GM19463 (cell line): ENCODE data around the gene OR13A1.
"Not testable (repeated sequence)": the region's sequence is repeated elsewhere in the genome, so short reads cannot be mapped to it uniquely, and the experiment has no call there.

ENCODE experiments used
- ATAC-seq: cut with Tn5 transposase; IDR thresholded peaks from one replicate; pipeline ENCODE4 v1.9.1; 2021; ENCODE audit warnings: mild to moderate bottlenecking, moderate library complexity; ENCODE audit not compliant: unreplicated experiment

Gene OR13A1

DNA sequence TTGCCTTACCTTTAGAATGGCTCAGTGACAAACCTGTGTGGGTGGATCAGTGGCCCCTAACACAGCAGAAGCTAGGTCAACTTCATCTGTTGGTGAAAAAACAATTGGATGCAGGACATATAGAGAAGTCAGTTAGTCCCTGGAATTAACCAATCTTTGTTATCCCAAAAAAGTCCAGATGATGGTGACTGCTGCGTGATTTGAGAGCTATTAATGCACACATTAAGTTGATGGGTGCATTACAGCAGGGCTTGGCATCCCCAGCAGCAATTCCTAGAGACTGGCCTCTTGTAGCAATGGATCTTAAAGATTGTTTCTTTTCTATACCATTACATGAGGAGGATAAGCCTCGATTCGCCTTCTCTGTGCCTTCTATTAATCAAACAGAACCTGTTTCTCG is 33.3 kb downstream of the OR13A1 start:
- no peak for ATAC-seq

DNA sequence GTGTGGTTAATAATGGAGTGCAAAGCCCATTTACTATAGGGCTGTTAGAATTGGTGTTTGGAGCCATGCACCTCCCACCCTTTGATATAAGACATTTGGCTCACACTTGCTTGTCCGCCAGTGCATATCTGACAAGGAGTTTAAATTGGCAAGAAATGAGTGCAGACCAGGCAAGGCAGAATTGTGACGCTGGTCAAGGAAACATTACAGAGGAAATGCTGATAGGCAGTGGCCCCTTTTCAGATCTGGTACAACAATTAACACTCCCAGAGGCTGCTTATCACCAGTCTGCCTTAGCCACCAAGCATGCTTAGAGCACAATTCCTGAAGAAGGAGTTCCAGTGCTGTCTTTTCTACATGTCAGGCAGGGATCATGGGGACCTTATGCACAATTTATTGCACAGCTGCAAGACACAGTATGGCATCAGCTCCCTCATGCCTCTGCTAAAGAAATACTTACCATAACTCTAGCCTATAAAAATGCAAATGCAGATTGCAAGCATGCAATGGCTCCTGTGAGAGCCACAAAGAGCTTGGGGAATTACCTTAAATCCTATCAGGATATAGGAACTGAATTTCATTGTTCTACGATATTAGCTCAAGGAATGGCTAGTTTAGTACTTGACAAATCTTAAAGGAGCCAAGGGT is 35.2 kb downstream of the OR13A1 start:
- ATAC-seq, result no peak

DNA sequence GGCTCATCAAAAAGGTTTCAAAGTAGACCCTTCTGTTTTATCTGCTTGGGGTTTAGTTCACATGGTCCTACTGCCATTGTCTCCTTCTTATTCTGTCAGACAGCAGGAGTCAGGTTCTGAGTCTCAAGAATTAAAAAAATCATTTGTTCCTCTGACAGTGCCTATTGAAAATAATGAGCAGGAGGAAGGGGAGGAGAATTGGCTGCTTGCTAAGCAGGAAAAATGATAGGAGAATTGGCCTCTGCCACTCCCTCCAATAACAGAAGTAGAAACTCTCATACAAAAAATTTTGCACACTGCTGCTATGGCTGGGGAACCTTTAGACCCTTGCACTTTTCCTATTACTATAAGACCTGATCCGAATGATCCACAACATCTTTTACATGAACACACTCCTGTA is 35.7 kb downstream of the OR13A1 start:
- ATAC-seq, result no peak

DNA sequence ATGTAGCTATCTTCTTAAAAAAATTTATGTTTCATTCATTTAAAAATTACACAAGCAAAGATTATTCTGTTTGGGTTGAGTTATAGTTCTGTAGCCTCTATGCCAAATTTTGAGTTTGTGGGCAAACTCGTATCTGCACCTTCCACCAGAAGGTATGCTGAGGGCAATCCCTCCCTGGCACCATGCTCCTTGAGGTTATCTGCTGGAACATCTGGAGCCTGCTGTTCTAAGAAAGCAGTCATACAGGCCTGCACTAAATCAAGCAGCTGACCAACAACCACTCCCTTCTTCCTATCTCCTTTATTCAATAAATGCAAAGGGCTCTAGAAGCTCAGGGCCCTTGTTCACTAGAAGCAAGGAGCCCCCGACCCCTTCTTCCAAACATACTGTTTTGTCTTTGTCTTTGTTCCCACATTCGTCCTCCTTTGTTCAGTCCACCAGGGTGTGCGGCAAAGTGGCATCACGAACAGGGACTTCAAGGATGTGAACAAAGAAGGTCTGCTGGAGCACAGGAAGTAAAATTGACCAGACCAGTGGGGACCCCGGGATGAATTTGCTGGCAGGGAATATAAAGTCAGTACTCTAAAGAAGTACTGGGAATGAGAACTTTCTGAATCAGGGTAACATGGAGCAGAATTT is 36.4 kb downstream of the OR13A1 start:
- no peak for ATAC-seq

DNA sequence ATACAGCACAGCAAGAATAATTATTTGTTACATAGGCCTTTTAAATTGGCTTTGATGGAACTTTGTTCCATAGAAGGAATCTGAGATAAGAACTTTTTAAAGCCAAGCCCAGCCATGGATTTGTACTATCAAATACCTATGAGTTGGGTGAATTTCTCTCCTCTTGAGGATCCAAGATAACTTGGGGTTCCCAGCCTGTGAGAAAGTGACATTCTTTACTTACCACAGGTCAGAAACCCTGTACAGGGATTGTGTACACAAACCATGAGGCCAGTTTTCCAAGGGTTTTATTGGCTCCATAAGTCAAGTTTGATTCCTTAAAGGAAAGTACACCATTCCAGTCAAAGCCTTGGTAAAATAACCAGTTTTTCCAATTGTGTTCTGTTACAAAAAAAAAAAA is 39.3 kb downstream of the OR13A1 start:
- not testable (repeated sequence) for ATAC-seq

DNA sequence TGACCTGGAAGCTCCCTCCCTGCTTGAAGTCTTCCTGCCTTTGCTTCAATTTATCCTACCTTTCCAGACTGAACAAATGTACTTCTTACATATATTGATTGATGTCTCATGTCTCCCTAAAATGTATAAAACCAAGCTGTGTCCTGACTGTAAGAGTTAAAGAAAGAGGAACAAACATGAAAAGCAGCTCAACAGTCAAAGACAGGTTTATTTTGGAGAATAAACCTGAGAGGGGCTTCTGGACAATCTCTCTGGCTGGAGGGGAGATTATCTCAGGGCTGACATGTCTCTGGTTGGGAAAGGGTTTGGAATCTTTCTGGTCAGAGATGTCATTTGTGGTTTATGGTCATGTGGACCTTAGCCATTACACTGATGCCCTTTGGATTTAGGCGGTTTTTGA is 41.0 kb downstream of the OR13A1 start:
- no peak for ATAC-seq

DNA sequence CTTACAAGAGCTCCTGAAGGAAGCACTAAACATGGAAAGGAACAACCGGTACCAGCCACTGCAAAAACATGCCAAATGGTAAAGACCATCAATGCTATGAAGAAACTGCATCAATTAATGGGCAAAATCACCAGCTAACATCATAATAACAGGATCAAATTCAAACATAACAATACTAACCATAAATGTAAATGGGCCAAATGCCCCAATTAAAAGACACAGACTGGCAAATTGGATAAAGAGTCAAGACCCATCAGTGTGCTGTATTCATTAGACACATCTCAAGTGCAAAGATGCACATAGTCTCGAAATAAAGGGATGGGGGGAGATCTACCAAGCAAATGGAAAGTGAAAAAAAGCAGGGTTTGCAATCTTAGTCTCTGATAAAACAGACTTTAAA is 47.6 kb downstream of the OR13A1 start:
- ATAC-seq, result not testable (repeated sequence)

DNA sequence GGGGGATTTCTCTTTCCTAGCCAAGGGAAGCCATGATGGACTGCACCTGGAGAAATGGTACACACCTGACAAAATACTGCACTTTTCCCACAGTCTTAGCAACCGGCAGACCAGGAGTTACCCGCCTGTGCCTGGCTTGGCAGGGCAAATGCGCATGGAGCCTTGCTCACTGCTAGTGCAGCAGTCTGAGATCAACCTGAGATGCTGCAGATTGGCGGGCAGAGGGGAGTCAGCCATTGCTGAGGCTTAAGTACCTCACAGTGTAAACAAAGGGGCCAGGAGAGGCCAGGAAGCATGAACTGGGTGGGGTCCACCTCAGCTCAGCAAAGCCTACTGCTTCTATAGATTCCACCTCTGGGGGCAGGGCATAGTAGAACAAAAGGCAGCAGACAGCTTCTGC is 49.4 kb downstream of the OR13A1 start:
- ATAC-seq, result no peak

DNA sequence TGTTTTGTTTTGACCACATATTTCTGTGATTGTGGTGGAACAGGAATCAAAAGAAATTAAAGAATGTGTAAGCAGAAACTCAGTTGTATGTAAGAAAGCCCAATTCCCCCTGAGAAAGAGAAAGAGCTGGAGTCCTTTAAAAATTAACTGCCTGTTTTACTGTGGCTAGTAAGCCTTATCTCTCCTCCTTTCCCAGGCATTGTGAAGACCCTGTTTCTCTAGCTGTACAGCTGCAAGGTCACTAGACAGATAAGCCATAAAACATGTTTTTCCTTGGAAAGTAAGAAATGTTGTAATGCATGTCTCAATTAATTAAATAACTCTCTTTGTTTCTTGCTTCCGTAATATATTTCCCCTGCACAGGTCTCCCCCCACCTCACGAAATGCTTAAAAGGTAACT is 53.5 kb downstream of the OR13A1 start:
- ATAC-seq, result no peak

DNA sequence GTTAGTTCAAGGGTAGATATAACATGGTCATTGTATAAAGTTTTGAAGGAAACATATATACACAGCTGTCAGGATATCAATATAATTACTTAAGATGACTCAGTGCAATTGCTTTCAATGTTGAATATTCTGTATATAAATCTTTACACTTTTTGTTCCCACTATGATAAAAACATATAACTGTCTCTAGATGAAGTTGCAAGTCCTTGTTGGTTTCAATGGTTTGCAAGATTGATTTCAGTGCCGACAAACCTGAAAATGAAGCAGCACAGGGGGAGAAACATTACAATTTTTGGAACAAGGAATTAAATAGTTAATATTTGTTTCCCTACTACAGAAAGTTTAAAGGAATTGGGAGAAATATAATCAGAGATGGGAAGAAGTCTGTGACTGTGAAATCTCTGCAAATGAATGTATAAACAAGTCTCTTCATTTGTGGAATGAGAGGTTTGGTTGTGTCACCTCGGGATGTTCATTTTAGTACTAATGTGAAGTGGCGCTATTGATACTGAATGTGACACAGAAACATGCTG is 54.1 kb downstream of the OR13A1 start:
- no peak for ATAC-seq

DNA sequence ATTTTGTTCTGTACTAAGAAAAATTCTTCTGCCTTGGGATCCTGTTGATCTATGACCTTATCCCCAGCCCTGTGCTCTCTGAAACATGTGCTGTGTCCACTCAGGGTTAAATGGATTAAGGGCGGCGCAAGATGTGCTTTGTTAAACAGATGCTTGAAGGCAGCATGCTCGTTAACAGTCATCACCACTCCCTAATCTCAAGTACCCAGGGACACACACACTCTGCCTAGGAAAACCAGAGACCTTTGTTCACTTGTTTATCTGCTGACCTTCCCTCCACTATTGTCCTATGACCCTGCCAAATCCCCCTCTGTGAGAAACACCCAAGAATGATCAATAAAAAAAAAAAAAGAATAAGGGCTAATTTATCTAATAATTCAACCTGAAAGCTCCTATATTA is 54.8 kb downstream of the OR13A1 start:
- not testable (repeated sequence) for ATAC-seq

DNA sequence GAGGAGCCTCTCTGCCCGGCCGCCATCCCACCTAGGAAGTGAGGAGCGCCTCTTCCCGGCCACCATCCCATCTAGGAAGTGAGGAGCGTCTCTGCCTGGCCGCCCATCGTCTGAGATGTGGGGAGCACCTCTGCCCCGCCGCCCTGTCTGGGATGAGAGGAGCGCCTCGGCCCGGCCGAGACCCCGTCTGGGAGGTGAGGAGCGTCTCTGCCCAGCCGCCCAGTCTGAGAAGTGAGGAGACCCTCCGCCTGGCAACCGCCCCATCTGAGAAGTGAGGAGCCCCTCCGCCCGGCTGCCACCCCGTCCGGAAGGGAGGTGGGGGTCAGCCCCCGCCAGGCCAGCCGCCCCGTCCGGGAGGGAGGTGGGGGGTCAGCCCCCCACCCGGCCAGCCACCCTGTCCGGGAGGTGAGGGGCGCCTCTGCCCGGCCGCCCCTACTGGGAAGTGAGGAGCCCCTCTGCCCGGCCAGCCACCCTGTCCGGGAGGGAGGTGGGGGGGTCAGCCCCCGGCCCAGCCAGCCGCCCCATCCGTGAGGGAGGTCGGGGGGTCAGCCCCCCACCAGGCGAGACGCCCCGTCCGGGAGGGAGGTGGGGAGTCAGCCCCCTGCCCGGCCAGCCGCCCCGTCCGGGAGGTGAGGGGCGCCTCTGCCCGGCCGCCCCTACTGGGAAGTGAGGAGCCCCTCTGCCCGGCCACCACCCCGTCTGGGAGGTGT is 55.5 kb downstream of the OR13A1 start:
- not testable (repeated sequence) for ATAC-seq

DNA sequence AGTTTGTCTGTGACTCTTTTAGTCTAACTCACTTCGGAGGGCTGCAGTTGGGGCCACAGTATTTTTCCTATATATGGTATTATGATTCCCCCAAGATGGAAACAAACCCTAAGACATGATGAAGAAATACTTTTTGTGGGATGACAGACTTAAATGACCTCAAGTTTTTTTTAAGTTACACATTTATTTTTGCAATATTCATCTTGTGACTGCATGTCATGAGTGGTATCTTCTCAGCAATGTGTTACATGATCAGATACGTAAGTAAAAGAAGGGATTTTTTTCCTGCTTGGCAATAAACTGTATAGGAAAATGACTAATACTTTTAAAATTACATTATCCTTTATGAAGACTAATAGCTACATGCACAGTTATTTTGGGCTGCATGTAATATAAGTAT is 57.8 kb downstream of the OR13A1 start:
- no peak for ATAC-seq

DNA sequence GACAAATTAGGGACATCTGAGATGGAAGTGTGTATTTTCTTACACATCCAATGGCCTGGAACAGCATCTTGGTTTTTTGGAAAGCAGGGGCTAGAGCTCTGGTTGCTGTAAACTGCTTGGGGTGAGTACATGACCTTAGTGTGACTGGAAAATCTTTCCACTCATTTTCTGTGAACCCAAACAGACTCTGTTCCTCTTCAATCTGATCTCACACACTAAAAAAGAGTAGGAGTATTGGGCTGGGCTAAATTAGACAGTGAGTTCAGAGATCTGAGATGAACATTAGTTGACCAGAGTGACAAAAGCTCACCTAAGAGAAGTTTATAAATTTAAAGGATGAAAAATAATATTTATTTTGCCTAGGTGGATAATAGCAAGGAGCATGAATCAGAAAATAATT is 59.2 kb downstream of the OR13A1 start:
- no peak for ATAC-seq

DNA sequence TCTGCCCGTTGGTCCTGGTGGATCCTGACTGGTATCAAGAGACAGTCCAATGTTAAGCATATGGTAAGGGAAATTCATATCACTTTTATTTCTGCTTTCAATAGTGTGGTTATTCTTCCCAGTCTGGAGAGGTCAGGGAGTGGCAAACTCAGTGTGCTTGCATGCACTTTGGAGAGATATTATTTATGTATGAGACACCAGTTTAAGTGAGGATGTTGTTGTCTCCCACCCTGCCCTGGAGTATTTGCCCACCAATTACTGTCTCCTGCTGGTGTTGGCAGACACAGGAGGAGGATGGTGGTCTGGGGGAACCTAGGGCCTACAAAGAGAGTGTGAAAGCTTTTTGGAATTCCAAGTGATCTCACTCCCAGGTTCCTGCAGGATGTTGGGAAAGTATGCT is 59.7 kb downstream of the OR13A1 start:
- no peak for ATAC-seq

DNA sequence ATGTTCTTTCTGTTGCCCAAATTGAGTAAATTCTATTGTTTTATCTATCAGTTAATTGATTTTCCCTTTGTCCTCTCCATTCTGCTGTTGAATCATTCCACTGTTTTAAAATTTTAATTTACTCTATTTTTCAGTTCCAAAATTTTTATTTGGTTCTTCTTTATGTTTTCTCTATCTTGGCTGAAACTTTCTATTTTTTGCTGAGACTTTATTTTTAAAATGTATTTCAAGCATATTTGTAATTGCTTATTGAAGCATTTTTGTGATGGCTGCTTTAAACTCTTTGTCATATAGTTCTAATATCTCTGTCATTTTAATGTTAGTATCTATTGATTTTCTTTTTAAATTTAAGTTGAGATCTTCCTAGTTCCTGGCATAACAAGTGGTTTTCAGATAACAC is 60.5 kb downstream of the OR13A1 start:
- ATAC-seq, result no peak

DNA sequence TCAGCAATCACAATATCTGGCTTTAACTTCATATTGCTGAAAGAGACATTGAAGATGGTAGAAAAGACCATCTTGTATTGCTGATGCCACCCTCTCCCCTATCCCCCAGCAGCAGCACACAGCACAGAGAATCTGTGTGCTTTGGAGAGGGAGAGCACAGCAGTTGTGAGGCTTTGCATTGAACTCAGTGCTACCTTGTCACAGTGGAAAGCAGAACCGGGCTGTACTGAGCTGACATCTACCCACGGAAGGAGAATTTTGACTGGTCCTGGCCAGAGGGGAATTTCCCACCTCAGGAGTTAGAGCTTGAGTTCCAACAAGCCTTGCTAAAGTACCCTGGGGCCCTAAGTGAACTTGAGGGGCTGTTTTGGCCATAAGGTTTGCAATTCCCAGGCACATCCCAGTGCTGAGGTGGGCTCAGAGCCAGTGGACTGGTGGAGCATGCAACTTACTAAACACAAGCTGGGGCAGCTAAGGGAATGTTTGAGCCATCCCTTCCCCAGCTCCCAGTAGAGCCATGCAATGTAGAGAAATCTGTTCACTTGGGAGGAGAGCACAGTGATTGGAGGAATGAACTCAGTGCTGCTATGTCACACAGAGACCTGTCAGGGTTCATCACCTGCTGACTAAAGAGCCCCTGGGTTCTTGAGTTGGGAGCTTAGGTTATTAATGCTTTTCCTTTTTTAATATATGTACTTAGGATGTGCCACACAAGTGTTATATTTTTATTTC is 62.1 kb downstream of the OR13A1 start:
- ATAC-seq, result peak; percentile 70
